Esophagus muscularis mucosa (tissue), 3 donors: ENCODE results near the gene CFAP157.

Experiments used
- POLR2A ChIP-seq: fragments of 450-650 bp; IDR thresholded peaks from one replicate; pipeline ENCODE4 v1.6.1; 2017; ENCODE audit warnings: antibody characterized with exemption, moderate library complexity, mild to moderate bottlenecking, low read depth
- TF ChIP-seq, protein P1 (sequence below), 3 experiments: fragments of 200-600 bp in 2 of 3; fragments of 450-650 bp in 1 of 3; sonication (generic) in 2 of 3; IDR thresholded peaks; one replicate each; pipeline ENCODE4 v1.5.1; 2017 to 2019; ENCODE audit warnings: antibody characterized with exemption in 3 of 3, mild to moderate bottlenecking in 2 of 3, moderate library complexity in 1 of 3

- no peak for TF ChIP-seq POLR2A
- TF ChIP-seq, protein P1, sequence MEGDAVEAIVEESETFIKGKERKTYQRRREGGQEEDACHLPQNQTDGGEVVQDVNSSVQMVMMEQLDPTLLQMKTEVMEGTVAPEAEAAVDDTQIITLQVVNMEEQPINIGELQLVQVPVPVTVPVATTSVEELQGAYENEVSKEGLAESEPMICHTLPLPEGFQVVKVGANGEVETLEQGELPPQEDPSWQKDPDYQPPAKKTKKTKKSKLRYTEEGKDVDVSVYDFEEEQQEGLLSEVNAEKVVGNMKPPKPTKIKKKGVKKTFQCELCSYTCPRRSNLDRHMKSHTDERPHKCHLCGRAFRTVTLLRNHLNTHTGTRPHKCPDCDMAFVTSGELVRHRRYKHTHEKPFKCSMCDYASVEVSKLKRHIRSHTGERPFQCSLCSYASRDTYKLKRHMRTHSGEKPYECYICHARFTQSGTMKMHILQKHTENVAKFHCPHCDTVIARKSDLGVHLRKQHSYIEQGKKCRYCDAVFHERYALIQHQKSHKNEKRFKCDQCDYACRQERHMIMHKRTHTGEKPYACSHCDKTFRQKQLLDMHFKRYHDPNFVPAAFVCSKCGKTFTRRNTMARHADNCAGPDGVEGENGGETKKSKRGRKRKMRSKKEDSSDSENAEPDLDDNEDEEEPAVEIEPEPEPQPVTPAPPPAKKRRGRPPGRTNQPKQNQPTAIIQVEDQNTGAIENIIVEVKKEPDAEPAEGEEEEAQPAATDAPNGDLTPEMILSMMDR (IDR thresholded peaks at IDR 0.05), result no peak
Measured at GRCh38 chr9:127711226-127711701, 4.5 kb downstream of the CFAP157 start.
